SK-N-SH treated with all-trans-retinoic acid at 6 μM for 48 hours (cell line): ENCODE data around the gene GSC2.

Source experiments
- PATZ1 ChIP-seq: fragments of 250-450 bp; sonication (Bioruptor Pico); IDR thresholded peaks from 2 replicates; pipeline ENCODE4 v1.8.0; 2020; ENCODE audit warnings: mild to moderate bottlenecking, moderate library complexity, borderline replicate concordance
- ZFP30 ChIP-seq: fragments of 450-650 bp; formaldehyde crosslinking; IDR thresholded peaks from 2 replicates; pipeline ENCODE4 v1.5.0; 2022; ENCODE audit warnings: mild to moderate bottlenecking, moderate library complexity
- TF ChIP-seq, protein P1 (sequence below): fragments of 250-450 bp; sonication (Bioruptor Pico); IDR thresholded peaks from 2 replicates; pipeline ENCODE4 v1.8.0; 2021; ENCODE audit warnings: low read depth, mild to moderate bottlenecking, moderate library complexity, borderline replicate concordance

DNA sequence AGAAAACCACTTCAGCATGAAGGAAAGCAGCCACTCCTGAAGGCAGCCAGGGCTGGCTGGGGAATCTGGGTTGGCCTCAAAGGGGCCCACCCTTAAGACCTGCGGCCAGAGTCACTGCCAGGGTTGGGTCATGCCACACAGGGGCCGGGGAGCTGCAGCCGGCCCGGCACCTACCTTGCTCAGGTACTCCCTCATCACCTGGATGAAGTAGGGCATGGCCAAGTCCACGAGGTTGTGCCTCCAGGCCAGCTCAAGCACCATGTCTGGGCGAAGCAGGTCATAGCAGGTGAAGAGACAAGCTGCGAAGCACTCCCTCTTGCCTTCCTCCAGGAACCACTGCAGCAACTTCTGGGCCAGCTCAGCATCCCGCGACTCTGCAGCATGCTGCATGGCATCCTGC is 33.1 kb upstream of the GSC2 start:
- TF ChIP-seq PATZ1 (CRISPR knock-in tag) (no peak), ZFP30 (CRISPR knock-in tag) (no peak)
- TF ChIP-seq, protein P1, sequence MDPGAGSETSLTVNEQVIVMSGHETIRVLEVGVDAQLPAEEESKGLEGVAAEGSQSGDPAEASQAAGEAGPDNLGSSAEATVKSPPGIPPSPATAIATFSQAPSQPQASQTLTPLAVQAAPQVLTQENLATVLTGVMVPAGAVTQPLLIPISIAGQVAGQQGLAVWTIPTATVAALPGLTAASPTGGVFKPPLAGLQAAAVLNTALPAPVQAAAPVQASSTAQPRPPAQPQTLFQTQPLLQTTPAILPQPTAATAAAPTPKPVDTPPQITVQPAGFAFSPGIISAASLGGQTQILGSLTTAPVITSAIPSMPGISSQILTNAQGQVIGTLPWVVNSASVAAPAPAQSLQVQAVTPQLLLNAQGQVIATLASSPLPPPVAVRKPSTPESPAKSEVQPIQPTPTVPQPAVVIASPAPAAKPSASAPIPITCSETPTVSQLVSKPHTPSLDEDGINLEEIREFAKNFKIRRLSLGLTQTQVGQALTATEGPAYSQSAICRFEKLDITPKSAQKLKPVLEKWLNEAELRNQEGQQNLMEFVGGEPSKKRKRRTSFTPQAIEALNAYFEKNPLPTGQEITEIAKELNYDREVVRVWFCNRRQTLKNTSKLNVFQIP (CRISPR knock-in tag), result no peak
